A549 treated with Hydrocortisone at 1 μM for 4 hours (cell line): ENCODE measurements around the gene RIPK4. TPM values are rescaled to one million over a fixed set of nuclear protein-coding genes. Genes with fewer than 3 reads are reported as not detected.

ENCODE experiments used
- total RNA-seq: library from RNA; stranded (reverse); fragments of 200-300 nt; extraction: Qiagen RNA extraction; gene quantifications from 5 replicates; pipeline ENCODE4 v1.2.3, GENCODE V29; 2022

RIPK4 gene
- total RNA-seq, result 15.3 to 21.2 TPM (median 20.5 TPM) in 5 replicates

DNA sequence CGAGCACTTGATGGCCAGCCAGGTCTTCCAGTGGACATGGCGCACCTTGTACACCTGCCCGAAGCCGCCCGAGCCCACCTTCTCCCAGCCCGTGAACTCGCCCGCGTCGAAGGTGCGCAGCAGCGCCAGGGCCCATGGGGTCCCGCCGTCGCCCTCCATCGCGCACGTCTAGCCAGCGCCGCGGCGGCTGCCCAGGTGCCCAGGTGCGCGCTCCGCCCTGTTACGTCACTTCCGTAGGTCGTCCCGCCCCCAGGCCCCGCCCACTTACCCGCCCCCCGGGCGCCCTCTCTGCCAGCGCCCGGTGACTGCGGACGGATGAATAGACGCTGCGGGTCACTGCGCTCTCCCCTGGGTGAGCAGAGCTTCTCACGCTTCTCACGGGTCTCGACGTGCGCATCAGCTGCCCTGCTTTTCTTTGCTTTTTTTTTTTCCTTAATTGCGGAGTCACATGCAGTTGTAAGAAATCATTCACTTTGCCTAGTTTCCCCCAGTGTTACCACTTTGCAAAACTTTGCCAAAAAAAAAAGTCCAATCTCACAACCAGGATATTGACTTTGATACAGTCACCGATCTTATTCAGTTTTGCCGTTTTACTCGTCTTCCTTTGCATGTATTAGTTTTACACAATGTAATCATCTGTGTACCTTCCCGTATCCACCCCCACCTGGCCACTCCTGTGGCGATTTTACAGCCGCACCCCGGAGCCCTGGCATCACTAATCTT, at the start of gene RIPK4:
RIPK4 (minus strand) TSS at position 170 of the 723 bp plus-strand sequence; CDS start at position 159, 11 bp downstream.

Other genes starting within 250 kb of the RIPK4 start
- gene PRDM15, start 112.3 kb upstream of the RIPK4 start, total RNA-seq, result 2.4 to 3.2 TPM (median 3.0 TPM) in 5 replicates
- gene C2CD2, start 187.0 kb upstream of the RIPK4 start, total RNA-seq, result 5.7 to 7.9 TPM (median 6.5 TPM) in 5 replicates
- 4.3 to 6.5 TPM (median 5.4 TPM) in 5 replicates for gene ZBTB21, start 243.3 kb upstream of the RIPK4 start, total RNA-seq